CD14-positive monocyte (primary cell): ENCODE data around the gene YPEL4. TPM values are rescaled to one million over a fixed set of nuclear protein-coding genes. Genes with fewer than 3 reads are reported as not detected.

Experiments
- DNase-seq, 3 donors: peaks; one replicate each; pipeline ENCODE4 v3.0.0-alpha.2; 2011 to 2022
- H2AFZ ChIP-seq: 2 replicates; pipeline ENCODE4 v1.6.0; 2012; ENCODE audit warnings: mild to moderate bottlenecking, low read depth, low read length, inconsistent platforms; ENCODE audit not compliant: insufficient read depth, poor library complexity, severe bottlenecking
- H3K27ac ChIP-seq, 2 donors: 1 replicate in 1 of 2; 2 replicates in 1 of 2; pipeline ENCODE4 v1.5.1; 2012 to 2013; ENCODE audit warnings: low read length in 2 of 2, control low read depth in 1 of 2, inconsistent platforms in 1 of 2, low read depth in 1 of 2, mild to moderate bottlenecking in 1 of 2
- H3K27me3 ChIP-seq, 2 donors: one replicate each; pipeline versions ENCODE4 v1.6.0 to v1.6.1; 2011 to 2013; ENCODE audit warnings: low read length in 2 of 2; ENCODE audit not compliant: control insufficient read depth in 2 of 2, insufficient read depth in 2 of 2
- H3K36me3 ChIP-seq, 2 donors: replicated peaks in 1 of 2; 1 replicate in 1 of 2; 2 replicates in 1 of 2; pipeline versions ENCODE4 v1.5.1 to v1.6.1; 2012 to 2013; ENCODE audit warnings: low read length in 2 of 2, control low read depth in 1 of 2, inconsistent platforms in 1 of 2, mild to moderate bottlenecking in 1 of 2; ENCODE audit not compliant: insufficient read depth in 2 of 2, control insufficient read depth in 1 of 2
- H3K4me1 ChIP-seq, 2 donors: 1 replicate in 1 of 2; 2 replicates in 1 of 2; pipeline versions ENCODE4 v1.5.1 to v1.6.1; 2012 to 2013; ENCODE audit warnings: low read length in 2 of 2, control low read depth in 1 of 2, inconsistent platforms in 1 of 2, mild to moderate bottlenecking in 1 of 2, moderate library complexity in 1 of 2; ENCODE audit not compliant: insufficient read depth in 2 of 2, control insufficient read depth in 1 of 2
- H3K4me2 ChIP-seq: replicated peaks from 2 replicates; pipeline ENCODE3; 2012; ENCODE audit warnings: low read length, moderate library complexity, mild to moderate bottlenecking; ENCODE audit not compliant: poor library complexity, severe bottlenecking; ENCODE audit errors: extremely low read depth
- H3K4me3 ChIP-seq, 3 experiments: fragments of 200-600 bp in 1 of 3; sonication (generic) in 1 of 3; replicated peaks in 1 of 3; 1 replicate in 2 of 3; 2 replicates in 1 of 3; pipeline ENCODE4 v1.5.1; 2011 to 2013; ENCODE audit warnings: low read length in 3 of 3, mild to moderate bottlenecking in 3 of 3, control low read depth in 2 of 3, low read depth in 2 of 3, inconsistent platforms in 1 of 3, moderate library complexity in 1 of 3
- H3K79me2 ChIP-seq: 2 replicates; pipeline ENCODE4 v1.6.0; 2012; ENCODE audit warnings: mild to moderate bottlenecking, control low read depth, inconsistent platforms, low read length, moderate library complexity; ENCODE audit not compliant: insufficient read depth
- H3K9ac ChIP-seq: 2 replicates; pipeline ENCODE4 v1.6.0; 2017; ENCODE audit warnings: low read length, mild to moderate bottlenecking; ENCODE audit not compliant: insufficient read depth, poor library complexity, severe bottlenecking
- H3K9me3 ChIP-seq, 2 donors: replicated peaks in 1 of 2; 1 replicate in 1 of 2; 2 replicates in 1 of 2; pipeline versions ENCODE4 v1.5.1 to v1.6.1; 2012 to 2013; ENCODE audit warnings: low read length in 2 of 2, control low read depth in 1 of 2; ENCODE audit not compliant: control insufficient read depth in 1 of 2, insufficient read depth in 1 of 2
- H4K20me1 ChIP-seq: 2 replicates; pipeline ENCODE4 v1.6.0; 2012; ENCODE audit warnings: mild to moderate bottlenecking, low read length, control low read depth, moderate library complexity; ENCODE audit not compliant: insufficient read depth
- H3K27ac Mint-ChIP-seq, 7 donors: one replicate each; pipeline ENCODE4 v1.8.0; 2020; ENCODE audit warnings: mild to moderate bottlenecking in 7 of 7, mixed read lengths in 7 of 7, moderate library complexity in 6 of 7, inconsistent platforms in 2 of 7
- H3K27me3 Mint-ChIP-seq, 3 donors: one replicate each; pipeline ENCODE4 v1.8.0; 2021 to 2022; ENCODE audit warnings: low read depth in 3 of 3, mild to moderate bottlenecking in 3 of 3, mixed read lengths in 3 of 3, moderate library complexity in 3 of 3, inconsistent platforms in 1 of 3
- H3K36me3 Mint-ChIP-seq, 2 donors: one replicate each; pipeline ENCODE4 v1.8.0; 2020; ENCODE audit warnings: mixed read lengths in 2 of 2, inconsistent platforms in 1 of 2, mild to moderate bottlenecking in 1 of 2
- H3K4me1 Mint-ChIP-seq: one replicate; pipeline ENCODE4 v1.8.0; 2020; ENCODE audit warnings: mild to moderate bottlenecking, mixed read lengths
- H3K4me3 Mint-ChIP-seq, 2 donors: one replicate each; pipeline ENCODE4 v1.8.0; 2020; ENCODE audit warnings: mild to moderate bottlenecking in 2 of 2, mixed read lengths in 2 of 2, moderate library complexity in 1 of 2
- H3K9me3 Mint-ChIP-seq, 7 donors: one replicate each; pipeline ENCODE4 v1.8.0; 2020 to 2022; ENCODE audit warnings: mixed read lengths in 7 of 7, mild to moderate bottlenecking in 6 of 7, moderate library complexity in 6 of 7, inconsistent platforms in 2 of 7
- CTCF ChIP-seq: fragments of 200-600 bp; IDR thresholded peaks from one replicate; pipeline ENCODE4 v1.8.0; 2022; ENCODE audit warnings: antibody characterized with exemption, mild to moderate bottlenecking
- WGBS: methylation state at CpG from one replicate; pipeline ENCODE4 v1.1.5; 2013; ENCODE audit warnings: missing lambda C conversion rate; ENCODE audit not compliant: insufficient coverage; 5-methylcytosine and 5-hydroxymethylcytosine counted together
- intact Hi-C, 2 donors: fragments of 100-400 bp; cut with micrococcal nuclease; formaldehyde crosslinking; loops; one replicate each; pipeline versions ENCODE4 v1.15.0 to v1.15.1; 2023
- polyA plus RNA-seq, 3 donors: library from polyadenylated mRNA; depleted of rRNA in 1 of 3; unstranded in 2 of 3; stranded (reverse) in 1 of 3; fragments of 300-500 nt in 2 of 3; fragments of >200 nt in 1 of 3; fragmentation: Illumina TruSeq in 2 of 3; gene quantifications; 1 replicate in 2 of 3; 2 replicates in 1 of 3; pipeline ENCODE4 v1.2.3, GENCODE V29; 2012 to 2021

The YPEL4 gene
- polyA plus RNA-seq, 3 donors = 0.36 to 0.56 TPM; not detected in 1

GRCh38 chr11:57646194-57646798 is 3.4 kb downstream of the YPEL4 start:
- peaks cover 0 to 20% (median 17%) of the 10 kb centered on the region in 7 donors for H3K9me3 Mint-ChIP-seq
- Histone ChIP-seq H3K9me3 (peaks cover 3 to 17% of the 10 kb centered on the region in 2 donors), H3K79me2 (no peaks in the 10 kb centered on the region), H4K20me1 (no peaks in the 10 kb centered on the region), H3K27ac (no peak overlapping the region), H3K36me3 (no peaks in the 10 kb centered on the region), H2AFZ (peak overlapping the region; percentile 1), H3K9ac (no peak overlapping the region), H3K4me2 (no peak overlapping the region), H3K4me3 (no peak overlapping the region), H3K27me3 (peaks cover 42 to 46% of the 10 kb centered on the region in 2 donors), H3K4me1 (peaks cover 43% of the 10 kb centered on the region in 2 donors)
- H3K36me3 Mint-ChIP-seq = peaks cover 0 to 23% of the 10 kb centered on the region in 2 donors
- peak overlapping the region in 5 of 7 donors; percentile 5 to 46 (median 40) for H3K27ac Mint-ChIP-seq
- peak; percentile 64 to 89 (median 67) for DNase-seq
- intact Hi-C loops = loop anchor here (2.0 to 10.0 kb wide), 3 partner anchors 79 to 291 kb away; partner anchors contain the start of gene UBE2L6 (in 1 of the 2)
- peak overlapping the region; percentile 56 to 91 for H3K4me3 Mint-ChIP-seq
- WGBS = 11% methylated on average over 8 of the region's 10 CpGs
- peaks cover 58 to 69% (median 61%) of the 10 kb centered on the region in 3 donors for H3K27me3 Mint-ChIP-seq
- no peak for TF ChIP-seq CTCF
- H3K4me1 Mint-ChIP-seq = peaks cover 62% of the 10 kb centered on the region

- Histone ChIP-seq H3K4me2 (no peak overlapping the region), H3K9me3 (peaks cover 3 to 17% of the 10 kb centered on the region in 2 donors), H3K79me2 (no peaks in the 10 kb centered on the region), H4K20me1 (no peaks in the 10 kb centered on the region), H3K36me3 (no peaks in the 10 kb centered on the region), H3K27ac (no peak overlapping the region), H3K27me3 (peaks cover 42 to 46% of the 10 kb centered on the region in 2 donors), H3K9ac (no peak overlapping the region), H2AFZ (no peak overlapping the region), H3K4me1 (peaks cover 43% of the 10 kb centered on the region in 2 donors), H3K4me3 (no peak overlapping the region)
- intact Hi-C loops = loop anchor here (2.0 to 10.0 kb wide), 4 partner anchors 77 to 291 kb away; partner anchors contain the start of gene UBE2L6 (in 1 of the 2)
- Mint-ChIP-seq H3K4me1 (peaks cover 62% of the 10 kb centered on the region), H3K9me3 (peaks cover 0 to 20% (median 17%) of the 10 kb centered on the region in 7 donors), H3K4me3 (peak overlapping the region in 1 of 2 donors; percentile 91), H3K27me3 (peaks cover 58 to 67% (median 64%) of the 10 kb centered on the region in 3 donors), H3K36me3 (peaks cover 0 to 23% of the 10 kb centered on the region in 2 donors), H3K27ac (no peak overlapping the region)
- no peak for DNase-seq
- TF ChIP-seq CTCF = no peak
- no CpG with 5 or more reads among the region's 5 CpGs for WGBS
Observed at GRCh38 chr11:57645689-57646085, 4.0 kb downstream of the YPEL4 start.
